SK-N-SH treated with all-trans-retinoic acid at 6 μM for 48 hours (cell line): ENCODE results near the gene COL4A1.

Experiments
- ATAC-seq: fragments of 200-7000 bp; cut with Tn5 transposase; 3 replicates; pipeline ENCODE4 v1.9.1; 2020; ENCODE audit warnings: mild to moderate bottlenecking, moderate library complexity
- ARNTL ChIP-seq: fragments of 450-650 bp; formaldehyde crosslinking; IDR thresholded peaks from 2 replicates; pipeline ENCODE4 v1.5.0; 2020; ENCODE audit warnings: low read depth, mild to moderate bottlenecking, moderate library complexity, borderline replicate concordance
- BACH2 ChIP-seq: fragments of 250-450 bp; sonication (Bioruptor Pico); IDR thresholded peaks from 2 replicates; pipeline ENCODE4 v1.9.0; 2021; ENCODE audit warnings: mild to moderate bottlenecking, borderline replicate concordance
- CSDC2 ChIP-seq: fragments of 250-450 bp; sonication (Bioruptor Pico); IDR thresholded peaks from 2 replicates; pipeline ENCODE4 v1.5.0; 2020; ENCODE audit warnings: mild to moderate bottlenecking, moderate library complexity
- ESRRG ChIP-seq: fragments of 250-450 bp; sonication (Bioruptor Pico); IDR thresholded peaks from 2 replicates; pipeline ENCODE4 v1.6.1; 2021; ENCODE audit warnings: mild to moderate bottlenecking
- ISL1 ChIP-seq: fragments of 250-450 bp; sonication (Bioruptor Pico); IDR thresholded peaks from 2 replicates; pipeline ENCODE4 v2.1.2; 2022; ENCODE audit warnings: mild to moderate bottlenecking, moderate library complexity
- OSR1 ChIP-seq: fragments of 250-450 bp; sonication (Bioruptor Pico); IDR thresholded peaks from 2 replicates; pipeline ENCODE4 v1.8.0; 2022; ENCODE audit warnings: moderate library complexity, mild to moderate bottlenecking, inconsistent platforms
- PPARA ChIP-seq: fragments of 250-450 bp; sonication (Bioruptor Pico); IDR thresholded peaks from 2 replicates; pipeline ENCODE4 v1.5.0; 2020; ENCODE audit warnings: mild to moderate bottlenecking, borderline replicate concordance
- RARB ChIP-seq: fragments of 250-450 bp; sonication (Bioruptor Pico); IDR thresholded peaks from 2 replicates; pipeline ENCODE4 v1.8.0; 2021; ENCODE audit warnings: mild to moderate bottlenecking, moderate library complexity
- SNAI2 ChIP-seq: fragments of 250-450 bp; sonication (Bioruptor Pico); IDR thresholded peaks from 2 replicates; pipeline ENCODE4 v1.5.0; 2020; ENCODE audit warnings: mild to moderate bottlenecking, moderate library complexity
- TCF4 ChIP-seq: fragments of 250-450 bp; sonication (Bioruptor Pico); IDR thresholded peaks from 2 replicates; pipeline ENCODE4 v1.8.0; 2021; ENCODE audit warnings: mild to moderate bottlenecking, moderate library complexity, borderline replicate concordance
- TOX ChIP-seq: fragments of 250-450 bp; sonication (Bioruptor Pico); IDR thresholded peaks from 2 replicates; pipeline ENCODE4 v1.8.0; 2021; ENCODE audit warnings: mild to moderate bottlenecking, moderate library complexity, borderline replicate concordance
- ZC3H10 ChIP-seq: fragments of 250-450 bp; sonication (Bioruptor Pico); IDR thresholded peaks from 2 replicates; pipeline ENCODE4 v1.5.1; 2021; ENCODE audit warnings: mild to moderate bottlenecking, moderate library complexity
- ZFP3 ChIP-seq: fragments of 250-450 bp; sonication (Bioruptor Pico); IDR thresholded peaks from 2 replicates; pipeline ENCODE4 v1.5.0; 2020; ENCODE audit warnings: mild to moderate bottlenecking, moderate library complexity
- ZNF565 ChIP-seq: fragments of 450-650 bp; formaldehyde crosslinking; conservative IDR thresholded peaks from 2 replicates; pipeline ENCODE4 v1.5.0; 2020; ENCODE audit warnings: low read depth, mild to moderate bottlenecking, moderate library complexity
- ZNF70 ChIP-seq: fragments of 450-650 bp; formaldehyde crosslinking; IDR thresholded peaks from 2 replicates; pipeline ENCODE4 v1.5.0; 2020; ENCODE audit warnings: mild to moderate bottlenecking, moderate library complexity
- ZNF8 ChIP-seq: fragments of 450-650 bp; formaldehyde crosslinking; IDR thresholded peaks from 2 replicates; pipeline ENCODE4 v1.5.0; 2020; ENCODE audit warnings: mild to moderate bottlenecking, moderate library complexity
- TF ChIP-seq, protein P1 (sequence below): fragments of 250-450 bp; sonication (Bioruptor Pico); IDR thresholded peaks from 2 replicates; pipeline ENCODE4 v1.5.1; 2021; ENCODE audit warnings: mild to moderate bottlenecking, moderate library complexity
- TF ChIP-seq, protein P2 (sequence below): fragments of 250-450 bp; sonication (Bioruptor Pico); IDR thresholded peaks from 2 replicates; pipeline ENCODE4 v1.5.1; 2020; ENCODE audit warnings: low read depth, mild to moderate bottlenecking, moderate library complexity
- TF ChIP-seq, protein P3 (sequence below): fragments of 250-450 bp; sonication (Bioruptor Pico); IDR thresholded peaks from 2 replicates; pipeline ENCODE4 v1.5.0; 2020; ENCODE audit warnings: mild to moderate bottlenecking, moderate library complexity

The COL4A1 gene

DNA sequence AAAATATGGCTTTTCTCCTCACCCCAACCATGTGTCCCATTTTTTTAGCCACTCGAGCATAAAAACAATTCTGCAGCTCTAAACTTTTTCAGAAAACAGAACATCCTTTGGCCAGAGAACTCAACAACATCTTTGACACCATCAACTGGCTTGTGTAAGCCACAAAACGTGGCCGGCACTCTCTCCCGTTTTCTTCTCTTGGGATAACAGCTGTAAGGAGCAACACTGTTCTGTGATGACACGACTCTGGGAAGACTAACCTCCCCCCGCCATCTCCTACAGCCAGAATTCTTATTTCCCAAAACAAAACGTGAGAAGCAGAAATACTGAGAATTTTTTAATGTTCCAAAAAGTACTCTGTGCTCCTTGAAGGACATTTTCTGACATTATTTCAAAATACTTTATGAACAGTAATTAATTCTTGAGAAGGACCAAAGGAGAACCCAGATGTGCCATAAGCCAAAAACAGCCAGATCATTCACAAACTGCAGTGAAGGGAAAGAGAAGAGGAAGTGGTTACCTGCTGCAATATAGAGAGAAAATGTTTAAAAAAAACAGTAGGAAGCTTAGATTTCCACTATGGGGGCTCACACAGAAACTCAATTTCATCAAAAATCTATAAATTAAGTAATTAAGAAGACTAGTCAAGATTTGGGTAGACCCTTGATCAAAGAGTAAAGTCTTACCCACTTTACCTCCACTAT, 25.8 kb downstream of the COL4A1 start:
- TF ChIP-seq, protein P1, sequence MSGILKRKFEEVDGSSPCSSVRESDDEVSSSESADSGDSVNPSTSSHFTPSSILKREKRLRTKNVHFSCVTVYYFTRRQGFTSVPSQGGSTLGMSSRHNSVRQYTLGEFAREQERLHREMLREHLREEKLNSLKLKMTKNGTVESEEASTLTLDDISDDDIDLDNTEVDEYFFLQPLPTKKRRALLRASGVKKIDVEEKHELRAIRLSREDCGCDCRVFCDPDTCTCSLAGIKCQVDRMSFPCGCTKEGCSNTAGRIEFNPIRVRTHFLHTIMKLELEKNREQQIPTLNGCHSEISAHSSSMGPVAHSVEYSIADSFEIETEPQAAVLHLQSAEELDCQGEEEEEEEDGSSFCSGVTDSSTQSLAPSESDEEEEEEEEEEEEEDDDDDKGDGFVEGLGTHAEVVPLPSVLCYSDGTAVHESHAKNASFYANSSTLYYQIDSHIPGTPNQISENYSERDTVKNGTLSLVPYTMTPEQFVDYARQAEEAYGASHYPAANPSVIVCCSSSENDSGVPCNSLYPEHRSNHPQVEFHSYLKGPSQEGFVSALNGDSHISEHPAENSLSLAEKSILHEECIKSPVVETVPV (CRISPR knock-in tag): no peak
- no peak for TF ChIP-seq TCF4 (CRISPR knock-in tag)
- TF ChIP-seq, protein P2, sequence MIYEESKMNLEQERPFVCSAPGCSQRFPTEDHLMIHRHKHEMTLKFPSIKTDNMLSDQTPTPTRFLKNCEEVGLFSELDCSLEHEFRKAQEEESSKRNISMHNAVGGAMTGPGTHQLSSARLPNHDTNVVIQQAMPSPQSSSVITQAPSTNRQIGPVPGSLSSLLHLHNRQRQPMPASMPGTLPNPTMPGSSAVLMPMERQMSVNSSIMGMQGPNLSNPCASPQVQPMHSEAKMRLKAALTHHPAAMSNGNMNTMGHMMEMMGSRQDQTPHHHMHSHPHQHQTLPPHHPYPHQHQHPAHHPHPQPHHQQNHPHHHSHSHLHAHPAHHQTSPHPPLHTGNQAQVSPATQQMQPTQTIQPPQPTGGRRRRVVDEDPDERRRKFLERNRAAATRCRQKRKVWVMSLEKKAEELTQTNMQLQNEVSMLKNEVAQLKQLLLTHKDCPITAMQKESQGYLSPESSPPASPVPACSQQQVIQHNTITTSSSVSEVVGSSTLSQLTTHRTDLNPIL (CRISPR knock-in tag): no peak
- TF ChIP-seq RARB (CRISPR knock-in tag): no peak
- no peak for TF ChIP-seq SNAI2 (CRISPR knock-in tag)
- TF ChIP-seq OSR1: no peak
- TF ChIP-seq ARNTL (CRISPR knock-in tag): no peak
- TF ChIP-seq, protein P3, sequence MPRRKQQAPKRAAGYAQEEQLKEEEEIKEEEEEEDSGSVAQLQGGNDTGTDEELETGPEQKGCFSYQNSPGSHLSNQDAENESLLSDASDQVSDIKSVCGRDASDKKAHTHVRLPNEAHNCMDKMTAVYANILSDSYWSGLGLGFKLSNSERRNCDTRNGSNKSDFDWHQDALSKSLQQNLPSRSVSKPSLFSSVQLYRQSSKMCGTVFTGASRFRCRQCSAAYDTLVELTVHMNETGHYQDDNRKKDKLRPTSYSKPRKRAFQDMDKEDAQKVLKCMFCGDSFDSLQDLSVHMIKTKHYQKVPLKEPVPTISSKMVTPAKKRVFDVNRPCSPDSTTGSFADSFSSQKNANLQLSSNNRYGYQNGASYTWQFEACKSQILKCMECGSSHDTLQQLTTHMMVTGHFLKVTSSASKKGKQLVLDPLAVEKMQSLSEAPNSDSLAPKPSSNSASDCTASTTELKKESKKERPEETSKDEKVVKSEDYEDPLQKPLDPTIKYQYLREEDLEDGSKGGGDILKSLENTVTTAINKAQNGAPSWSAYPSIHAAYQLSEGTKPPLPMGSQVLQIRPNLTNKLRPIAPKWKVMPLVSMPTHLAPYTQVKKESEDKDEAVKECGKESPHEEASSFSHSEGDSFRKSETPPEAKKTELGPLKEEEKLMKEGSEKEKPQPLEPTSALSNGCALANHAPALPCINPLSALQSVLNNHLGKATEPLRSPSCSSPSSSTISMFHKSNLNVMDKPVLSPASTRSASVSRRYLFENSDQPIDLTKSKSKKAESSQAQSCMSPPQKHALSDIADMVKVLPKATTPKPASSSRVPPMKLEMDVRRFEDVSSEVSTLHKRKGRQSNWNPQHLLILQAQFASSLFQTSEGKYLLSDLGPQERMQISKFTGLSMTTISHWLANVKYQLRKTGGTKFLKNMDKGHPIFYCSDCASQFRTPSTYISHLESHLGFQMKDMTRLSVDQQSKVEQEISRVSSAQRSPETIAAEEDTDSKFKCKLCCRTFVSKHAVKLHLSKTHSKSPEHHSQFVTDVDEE (CRISPR knock-in tag): no peak
- no peak for TF ChIP-seq BACH2 (CRISPR knock-in tag)
- no peak for TF ChIP-seq ZNF8
- no peak for TF ChIP-seq TOX (CRISPR knock-in tag)
- TF ChIP-seq ZC3H10: no peak
- no peak for TF ChIP-seq ZFP3 (CRISPR knock-in tag)
- no peak for TF ChIP-seq CSDC2 (CRISPR knock-in tag)
- ATAC-seq: no peak

- ATAC-seq: no peak
- TF ChIP-seq ISL1 (CRISPR knock-in tag) (no peak), ESRRG (CRISPR knock-in tag) (no peak), RARB (CRISPR knock-in tag) (no peak), ZNF565 (CRISPR knock-in tag) (no peak), SNAI2 (CRISPR knock-in tag) (no peak), BACH2 (CRISPR knock-in tag) (no peak), ZNF70 (CRISPR knock-in tag) (no peak)
- TF ChIP-seq, protein P1 (CRISPR knock-in tag): no peak
- TF ChIP-seq, protein P3 (CRISPR knock-in tag): no peak
Observed at GRCh38 chr13:110280231-110280813, 26.6 kb downstream of the COL4A1 start.

GRCh38 chr13:110279684-110280083, 27.3 kb downstream of the COL4A1 start:
- ATAC-seq: no peak
- TF ChIP-seq, protein P3 (CRISPR knock-in tag): no peak
- TF ChIP-seq TOX (CRISPR knock-in tag) (no peak), ISL1 (CRISPR knock-in tag) (no peak), ZFP3 (CRISPR knock-in tag) (no peak), ZC3H10 (no peak), ZNF565 (CRISPR knock-in tag) (no peak), RARB (CRISPR knock-in tag) (no peak), PPARA (CRISPR knock-in tag) (no peak)
- TF ChIP-seq, protein P2 (CRISPR knock-in tag): no peak
